ENCODE measurements around the gene D2HGDH.
"Not testable (repeated sequence)": the region's sequence is repeated elsewhere in the genome, so short reads cannot be mapped to it uniquely, and the experiment has no call there.

D2HGDH gene

DNA sequence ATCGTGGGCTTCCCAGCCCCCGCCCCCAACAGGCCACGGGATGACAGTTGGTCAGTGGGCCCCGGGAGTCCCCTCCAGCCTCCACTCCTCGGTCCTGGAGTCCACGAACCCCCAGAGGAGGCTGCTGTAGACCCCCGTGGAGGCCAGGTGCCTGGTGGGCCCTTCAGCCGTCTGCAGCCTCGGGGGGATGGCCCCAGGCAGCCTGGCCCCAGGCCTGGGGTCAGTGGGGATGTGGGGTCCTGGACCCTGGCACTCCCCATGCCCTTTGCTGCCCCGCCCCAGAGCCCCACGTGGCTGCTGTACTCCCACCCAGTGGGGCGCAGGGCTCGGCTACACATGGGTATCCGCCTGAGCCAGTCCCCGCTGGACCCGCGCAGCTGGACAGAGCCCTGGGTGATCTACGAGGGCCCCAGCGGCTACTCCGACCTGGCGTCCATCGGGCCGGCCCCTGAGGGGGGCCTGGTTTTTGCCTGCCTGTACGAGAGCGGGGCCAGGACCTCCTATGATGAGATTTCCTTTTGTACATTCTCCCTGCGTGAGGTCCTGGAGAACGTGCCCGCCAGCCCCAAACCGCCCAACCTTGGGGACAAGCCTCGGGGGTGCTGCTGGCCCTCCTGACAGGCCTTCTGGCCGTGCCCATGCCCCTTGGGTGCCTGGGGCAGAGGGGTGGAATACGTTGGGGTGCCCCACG lies 82.1 kb downstream of the D2HGDH start:
- Histone ChIP-seq H2BK120ac (ENCODE audit: low read depth, low read length) (no peak overlapping the region), H3K18ac (ENCODE audit: low read length) (no peak overlapping the region), H3K56ac (ENCODE audit: low read length) (peak overlapping the region; percentile 10), H3K36me3 (ENCODE audit: control insufficient read depth, insufficient read depth, low read length) (no peaks in the 10 kb centered on the region), H3K23ac (ENCODE audit: low read length) (no peak overlapping the region), H2AK5ac (ENCODE audit: low read length) (no peak overlapping the region), H3K27ac (ENCODE audit: low read depth, low read length) (no peak overlapping the region), H2BK5ac (ENCODE audit: low read length) (no peak overlapping the region), H3K79me2 (ENCODE audit: control insufficient read depth, insufficient read depth, low read length) (no peaks in the 10 kb centered on the region), H3K4me1 (ENCODE audit: control insufficient read depth, low read depth, low read length) (no peaks in the 10 kb centered on the region), H3K79me1 (ENCODE audit: low read length) (no peaks in the 10 kb centered on the region), H3K4me2 (ENCODE audit: low read length) (no peak overlapping the region), H4K5ac (ENCODE audit: low read length) (no peak overlapping the region), H3K4me3 (ENCODE audit: low read length) (no peak overlapping the region), H3K9ac (ENCODE audit: low read length) (no peak overlapping the region), H3K27me3 (ENCODE audit: insufficient read depth, low read length, poor library complexity) (no peaks in the 10 kb centered on the region), H4K8ac (ENCODE audit: low read depth, low read length) (no peak overlapping the region), H2BK15ac (replicated peaks; ENCODE audit: low read depth) (no peak overlapping the region), H3K4ac (ENCODE audit: low read depth, low read length) (no peak overlapping the region)
- WGBS (ENCODE audit: extremely low coverage, insufficient coverage, low lambda C conversion rate), result no CpG with 5 or more reads among the region's 33 CpGs
- no peak for DNase-seq

DNA sequence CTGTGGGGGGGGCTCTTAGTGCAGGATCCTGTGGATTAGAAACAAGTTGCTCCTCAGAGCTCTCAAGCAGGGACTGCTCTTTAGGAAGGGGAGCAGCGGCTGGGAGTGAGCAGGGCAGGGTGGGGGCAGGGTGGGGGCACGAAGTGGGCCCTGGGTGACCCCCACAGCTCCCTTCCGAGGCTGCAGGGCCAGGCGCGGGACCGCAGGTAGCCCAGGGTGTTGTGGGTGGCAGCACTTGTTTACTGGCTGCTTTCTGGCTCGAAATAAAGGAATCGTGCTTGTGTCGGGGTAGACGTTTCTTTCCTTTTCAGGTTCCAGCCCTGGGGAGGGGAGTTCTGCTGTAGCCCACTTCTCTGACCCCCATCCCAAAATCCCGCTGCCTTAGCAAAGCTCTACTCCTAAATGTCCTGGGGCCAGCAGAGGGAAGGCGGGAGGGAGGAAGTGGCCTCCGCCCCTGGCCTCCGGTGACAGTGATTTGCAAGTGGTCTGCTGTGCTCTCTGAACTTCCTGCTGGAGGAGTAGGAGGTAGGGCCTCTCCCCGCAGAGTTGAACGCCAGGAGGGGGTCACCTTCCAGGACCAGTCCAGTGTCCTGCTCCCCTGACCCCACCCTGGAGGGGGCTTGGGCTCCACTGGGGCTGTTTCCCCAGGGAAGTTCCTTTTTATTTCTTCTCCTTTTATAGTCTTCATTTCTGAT lies 82.8 kb downstream of the D2HGDH start:
- no CpG with 5 or more reads among the region's 16 CpGs for WGBS (ENCODE audit: extremely low coverage, insufficient coverage, low lambda C conversion rate)
- Histone ChIP-seq H3K56ac (ENCODE audit: low read length) (peak overlapping the region; percentile 25), H3K18ac (ENCODE audit: low read length) (no peak overlapping the region), H3K79me1 (ENCODE audit: low read length) (no peaks in the 10 kb centered on the region), H2BK15ac (replicated peaks; ENCODE audit: low read depth) (no peak overlapping the region), H3K36me3 (ENCODE audit: control insufficient read depth, insufficient read depth, low read length) (no peaks in the 10 kb centered on the region), H3K79me2 (ENCODE audit: control insufficient read depth, insufficient read depth, low read length) (no peaks in the 10 kb centered on the region), H3K27ac (ENCODE audit: low read depth, low read length) (no peak overlapping the region), H3K4ac (ENCODE audit: low read depth, low read length) (no peak overlapping the region), H3K27me3 (ENCODE audit: insufficient read depth, low read length, poor library complexity) (no peaks in the 10 kb centered on the region), H4K5ac (ENCODE audit: low read length) (no peak overlapping the region), H3K4me2 (ENCODE audit: low read length) (no peak overlapping the region), H3K4me1 (ENCODE audit: control insufficient read depth, low read depth, low read length) (no peaks in the 10 kb centered on the region), H3K23ac (ENCODE audit: low read length) (no peak overlapping the region), H2BK5ac (ENCODE audit: low read length) (no peak overlapping the region), H4K8ac (ENCODE audit: low read depth, low read length) (no peak overlapping the region), H2AK5ac (ENCODE audit: low read length) (no peak overlapping the region), H2BK120ac (ENCODE audit: low read depth, low read length) (no peak overlapping the region), H3K4me3 (ENCODE audit: low read length) (no peak overlapping the region), H3K9ac (ENCODE audit: low read length) (no peak overlapping the region)
- DNase-seq, result no peak

DNA sequence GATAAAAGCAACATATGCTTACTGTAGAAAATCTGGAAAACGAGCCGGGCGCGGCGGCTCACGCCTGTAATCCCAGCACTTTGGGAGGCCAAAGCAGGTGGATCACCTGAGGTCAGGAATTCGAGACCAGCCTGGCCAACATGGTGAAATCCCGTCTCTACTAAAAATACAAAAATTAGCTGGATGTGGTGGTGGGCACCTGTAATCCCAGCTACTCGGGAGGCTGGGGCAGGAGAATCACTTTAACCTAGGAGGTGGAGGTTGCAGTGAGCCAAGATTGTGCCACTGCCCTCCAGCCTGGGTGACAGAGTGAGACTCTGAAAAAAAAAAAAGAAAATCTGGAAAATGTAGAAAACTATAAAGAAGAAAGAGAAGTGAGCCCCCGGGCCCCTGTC lies 83.4 kb downstream of the D2HGDH start:
- WGBS (ENCODE audit: extremely low coverage, insufficient coverage, low lambda C conversion rate), result no CpG with 5 or more reads among the region's 10 CpGs
- not testable (repeated sequence) for H3K27ac ChIP-seq (ENCODE audit: low read depth, low read length); H3K4me2 ChIP-seq (ENCODE audit: low read length); H3K23ac ChIP-seq (ENCODE audit: low read length); H3K9ac ChIP-seq (ENCODE audit: low read length); H2AK5ac ChIP-seq (ENCODE audit: low read length); H3K79me1 ChIP-seq (ENCODE audit: low read length); H4K8ac ChIP-seq (ENCODE audit: low read depth, low read length); H4K5ac ChIP-seq (ENCODE audit: low read length); H3K18ac ChIP-seq (ENCODE audit: low read length); H3K4ac ChIP-seq (ENCODE audit: low read depth, low read length); H3K4me3 ChIP-seq (ENCODE audit: low read length); H3K79me2 ChIP-seq (ENCODE audit: control insufficient read depth, insufficient read depth, low read length); H3K56ac ChIP-seq (ENCODE audit: low read length); H2BK5ac ChIP-seq (ENCODE audit: low read length); H2BK15ac ChIP-seq (replicated peaks; ENCODE audit: low read depth); H3K36me3 ChIP-seq (ENCODE audit: control insufficient read depth, insufficient read depth, low read length); H2BK120ac ChIP-seq (ENCODE audit: low read depth, low read length); H3K27me3 ChIP-seq (ENCODE audit: insufficient read depth, low read length, poor library complexity); DNase-seq; H3K4me1 ChIP-seq (ENCODE audit: control insufficient read depth, low read depth, low read length)
